OCI-LY3 (cell line): ENCODE data around the gene AFM.

Source experiments
- H2AFZ ChIP-seq: fragments of 200-600, 300-600 bp; shearing (Covaris generic); 2 replicates; pipeline ENCODE4 v1.6.0; 2014; ENCODE audit warnings: antibody characterized with exemption, low read depth, low read length
- H3K27ac ChIP-seq: fragments of 200-600, 300-600 bp; sonication (generic); 2 replicates; pipeline ENCODE4 v1.5.1; 2014; ENCODE audit warnings: mild to moderate bottlenecking, low read length, moderate library complexity, mixed read lengths
- H3K27me3 ChIP-seq: fragments of 200-600, 300-600 bp; sonication (generic); 2 replicates; pipeline ENCODE4 v1.6.1; 2014; ENCODE audit warnings: low read depth, low read length, mixed read lengths
- H3K36me3 ChIP-seq: fragments of 200-600, 300-600 bp; sonication (generic); replicated peaks from 2 replicates; pipeline ENCODE3; 2014; ENCODE audit warnings: low read depth, low read length, mixed read lengths
- H3K4me1 ChIP-seq: fragments of 300-600, 200-600 bp; sonication (generic); 2 replicates; pipeline ENCODE4 v1.6.1; 2014; ENCODE audit warnings: low read length, mixed read lengths
- H3K4me2 ChIP-seq: fragments of 200-600, 300-600 bp; sonication (generic); 2 replicates; pipeline ENCODE4 v1.6.1; 2014; ENCODE audit warnings: low read length, mixed read lengths
- H3K4me3 ChIP-seq: fragments of 300-600, 200-600 bp; sonication (generic); 2 replicates; pipeline ENCODE4 v1.5.1; 2014; ENCODE audit warnings: antibody characterized with exemption, mild to moderate bottlenecking, low read length, moderate library complexity
- H3K79me2 ChIP-seq: fragments of 300-600, 200-600 bp; shearing (Covaris generic); 2 replicates; pipeline ENCODE4 v1.6.1; 2014; ENCODE audit warnings: mild to moderate bottlenecking, low read length, mixed read lengths
- H3K9ac ChIP-seq: fragments of 300-600, 200-600 bp; shearing (Covaris generic); 2 replicates; pipeline ENCODE4 v1.6.0; 2014; ENCODE audit warnings: mild to moderate bottlenecking, low read length, moderate library complexity
- H3K9me3 ChIP-seq: fragments of 200-600, 300-600 bp; shearing (Covaris generic); 2 replicates; pipeline ENCODE4 v1.6.1; 2014; ENCODE audit warnings: low read length, mixed read lengths; ENCODE audit not compliant: insufficient read depth
- H4K20me1 ChIP-seq: fragments of 200-600, 300-600 bp; sonication (generic); 2 replicates; pipeline ENCODE4 v1.6.1; 2016; ENCODE audit warnings: low read length, mixed read lengths; ENCODE audit not compliant: insufficient read depth
- CTCF ChIP-seq: fragments of 200-600, 300-600 bp; sonication (generic); IDR thresholded peaks from 2 replicates; pipeline ENCODE4 v1.5.1; 2014; ENCODE audit warnings: antibody characterized with exemption, low read length, low read depth
- EZH2phosphoT487 ChIP-seq: fragments of 200-600 bp; shearing (Covaris generic); IDR thresholded peaks from 2 replicates; pipeline ENCODE4 v1.6.1; 2018; ENCODE audit warnings: antibody characterized with exemption, mixed run types, low read depth

Gene AFM

GRCh38 chr4:73460913-73461522, 20.5 kb upstream of the AFM start:
- Histone ChIP-seq H3K9ac (no peak overlapping the region), H3K4me3 (no peak overlapping the region), H3K4me2 (no peak overlapping the region), H3K27ac (no peak overlapping the region), H4K20me1 (no peaks in the 10 kb centered on the region), H2AFZ (no peak overlapping the region), H3K9me3 (no peaks in the 10 kb centered on the region), H3K27me3 (no peaks in the 10 kb centered on the region), H3K36me3 (no peaks in the 10 kb centered on the region), H3K4me1 (no peaks in the 10 kb centered on the region), H3K79me2 (no peaks in the 10 kb centered on the region)
- no peak for TF ChIP-seq CTCF
- TF ChIP-seq EZH2phosphoT487 = no peak

- H3K27ac ChIP-seq = no peak overlapping the region
- H2AFZ ChIP-seq = no peak overlapping the region
- no peak for TF ChIP-seq CTCF
- no peak for TF ChIP-seq EZH2phosphoT487
- no peak overlapping the region for H3K4me2 ChIP-seq
- no peaks in the 10 kb centered on the region for H3K36me3 ChIP-seq
- H3K9ac ChIP-seq = no peak overlapping the region
- no peaks in the 10 kb centered on the region for H3K79me2 ChIP-seq
- no peaks in the 10 kb centered on the region for H3K27me3 ChIP-seq
- H3K4me3 ChIP-seq = no peak overlapping the region
- H3K9me3 ChIP-seq = no peaks in the 10 kb centered on the region
- H4K20me1 ChIP-seq = no peaks in the 10 kb centered on the region
- H3K4me1 ChIP-seq = no peaks in the 10 kb centered on the region
Observed at GRCh38 chr4:73468170-73468569, 13.4 kb upstream of the AFM start.

- Histone ChIP-seq H3K4me2 (no peak overlapping the region), H3K4me1 (no peaks in the 10 kb centered on the region), H3K27ac (no peak overlapping the region), H3K79me2 (no peaks in the 10 kb centered on the region), H3K27me3 (no peaks in the 10 kb centered on the region), H3K4me3 (no peak overlapping the region), H4K20me1 (no peaks in the 10 kb centered on the region), H3K9me3 (no peaks in the 10 kb centered on the region), H2AFZ (no peak overlapping the region), H3K9ac (no peak overlapping the region), H3K36me3 (no peaks in the 10 kb centered on the region)
- TF ChIP-seq CTCF = no peak
- TF ChIP-seq EZH2phosphoT487 = no peak
Observed at GRCh38 chr4:73470728-73471127, 10.8 kb upstream of the AFM start.

- TF ChIP-seq EZH2phosphoT487 = no peak
- no peak for TF ChIP-seq CTCF
- H3K27ac ChIP-seq = no peak overlapping the region
- H2AFZ ChIP-seq = no peak overlapping the region
- no peak overlapping the region for H3K4me3 ChIP-seq
- no peak overlapping the region for H3K9ac ChIP-seq
- H3K79me2 ChIP-seq = no peaks in the 10 kb centered on the region
- H3K4me1 ChIP-seq = no peaks in the 10 kb centered on the region
- no peaks in the 10 kb centered on the region for H3K9me3 ChIP-seq
- H3K4me2 ChIP-seq = no peak overlapping the region
- no peaks in the 10 kb centered on the region for H3K27me3 ChIP-seq
- no peaks in the 10 kb centered on the region for H4K20me1 ChIP-seq
- H3K36me3 ChIP-seq = no peaks in the 10 kb centered on the region
Observed at GRCh38 chr4:73477176-73477575, 4.4 kb upstream of the AFM start.
